Measurements from ENCODE around the gene FHAD1.

- no peak for TF ChIP-seq POLR2A (IDR thresholded peaks at IDR 0.05)
- no peak for TF ChIP-seq CTCF (IDR thresholded peaks at IDR 0.05)
Measured at GRCh38 chr1:15371610-15372545, 124.9 kb downstream of the FHAD1 start.
